Smooth muscle cell (in vitro differentiated cells): Measurements from ENCODE around the gene ATAD3C. TPM values are rescaled to one million over a fixed set of nuclear protein-coding genes. Genes with fewer than 3 reads are reported as not detected.
"Not testable (repeated sequence)": the region's sequence is repeated elsewhere in the genome, so short reads cannot be mapped to it uniquely, and the experiment has no call there.

Source experiments
- DNase-seq: peaks from one replicate; lab custom pipeline; 2025; ENCODE audit not compliant: unreplicated experiment; lab: John Stamatoyannopoulos, UW
- H2AFZ ChIP-seq: fragments of 200-600 bp; sonication (generic); 2 replicates; pipeline ENCODE4 v1.6.0; 2016; ENCODE audit warnings: antibody characterized with exemption, low read depth, mild to moderate bottlenecking
- H3F3A ChIP-seq: fragments of 200-600 bp; sonication (generic); 2 replicates; pipeline ENCODE4 v1.6.0; 2017; ENCODE audit warnings: antibody characterized with exemption, low read depth
- H3K27ac ChIP-seq: fragments of 200-600 bp; sonication (generic); 2 replicates; pipeline ENCODE4 v1.5.1; 2016; ENCODE audit warnings: low read depth, mild to moderate bottlenecking
- H3K27me3 ChIP-seq: fragments of 200-600 bp; sonication (generic); 2 replicates; pipeline ENCODE4 v1.6.1; 2016; ENCODE audit warnings: low read depth, mild to moderate bottlenecking
- H3K36me3 ChIP-seq: fragments of 200-600 bp; sonication (generic); 2 replicates; pipeline ENCODE4 v1.5.1; 2016; ENCODE audit warnings: low read depth
- H3K4me1 ChIP-seq: fragments of 200-600 bp; sonication (generic); 2 replicates; pipeline ENCODE4 v1.5.1; 2016; ENCODE audit warnings: low read depth
- H3K4me2 ChIP-seq: fragments of 200-600 bp; sonication (generic); 2 replicates; pipeline ENCODE4 v1.6.0; 2016; ENCODE audit warnings: mild to moderate bottlenecking
- H3K4me3 ChIP-seq: fragments of 200-600 bp; sonication (generic); 2 replicates; pipeline ENCODE4 v1.5.1; 2016; ENCODE audit warnings: mild to moderate bottlenecking
- H3K79me2 ChIP-seq: fragments of 200-600 bp; sonication (generic); 2 replicates; pipeline ENCODE4 v1.6.0; 2016; ENCODE audit warnings: low read depth, mild to moderate bottlenecking
- H3K9ac ChIP-seq: fragments of 200-600 bp; sonication (generic); 2 replicates; pipeline ENCODE4 v1.6.0; 2016; ENCODE audit warnings: low read depth
- H3K9me3 ChIP-seq: fragments of 200-600 bp; sonication (generic); replicated peaks from 2 replicates; pipeline ENCODE4 v1.5.1; 2016; ENCODE audit warnings: low read depth
- H4K20me1 ChIP-seq: fragments of 200-600 bp; sonication (generic); 2 replicates; pipeline ENCODE4 v1.6.0; 2016; ENCODE audit warnings: low read depth
- CTCF ChIP-seq: fragments of 200-600 bp; sonication (generic); IDR thresholded peaks from 2 replicates; pipeline ENCODE4 v1.5.1; 2017; ENCODE audit warnings: borderline replicate concordance, mild to moderate bottlenecking, antibody characterized with exemption; ENCODE audit not compliant: insufficient read depth, poor library complexity, severe bottlenecking
- WGBS: methylation state at CpG from one replicate; pipeline ENCODE4 v1.1.7; 2016; ENCODE audit warnings: low lambda C conversion rate; 5-methylcytosine and 5-hydroxymethylcytosine counted together
- polyA plus RNA-seq: library from polyadenylated mRNA; unstranded; fragments of >200 nt; fragmentation: Nextera tagmentation; extraction: Ambion mirVana; gene quantifications from 2 replicates; pipeline ENCODE4 v1.2.1, GENCODE V29; 2016
- total RNA-seq: library from RNA; depleted of rRNA; stranded (reverse); fragments of >200 nt; gene quantifications from 2 replicates; pipeline ENCODE4 v1.2.3, GENCODE V29; 2014

The ATAD3C gene
- total and polyA plus RNA-seq, 2 experiments from 2014 or later = 0.09 to 0.86 TPM

GRCh38 chr1:1517973-1518620, 68.6 kb downstream of the ATAD3C start:
- no peaks in the 10 kb centered on the region for H3K4me1 ChIP-seq
- no peak overlapping the region for H3K4me3 ChIP-seq
- no peaks in the 10 kb centered on the region for H3K36me3 ChIP-seq
- no peaks in the 10 kb centered on the region for H3K27me3 ChIP-seq
- H4K20me1 ChIP-seq = no peaks in the 10 kb centered on the region
- H3F3A ChIP-seq = no peaks in the 10 kb centered on the region
- 97% methylated on average over 25 of the region's 28 CpGs for WGBS
- H2AFZ ChIP-seq = no peak overlapping the region
- no peaks in the 10 kb centered on the region for H3K9me3 ChIP-seq
- no peak overlapping the region for H3K27ac ChIP-seq
- no peak overlapping the region for H3K9ac ChIP-seq
- TF ChIP-seq CTCF = no peak
- no peak overlapping the region for H3K4me2 ChIP-seq
- DNase-seq = no peak
- H3K79me2 ChIP-seq = peaks cover 17% of the 10 kb centered on the region

GRCh38 chr1:1518621-1519007, 69.1 kb downstream of the ATAD3C start:
- not testable (repeated sequence) for H3K27ac ChIP-seq, H3K4me2 ChIP-seq, H3K9ac ChIP-seq, H3K4me1 ChIP-seq, H2AFZ ChIP-seq, H4K20me1 ChIP-seq, H3K27me3 ChIP-seq, H3K36me3 ChIP-seq, DNase-seq, H3K9me3 ChIP-seq, H3K4me3 ChIP-seq, H3F3A ChIP-seq
- WGBS = 96% methylated on average over 16 of the region's 19 CpGs
- peaks cover 15% of the 10 kb centered on the region for H3K79me2 ChIP-seq

Other genes starting within 250 kb of the ATAD3C start
- gene TNFRSF18, start 243.1 kb upstream of the ATAD3C start, total RNA-seq = 1.9 and 4.8 TPM in 2 replicates
- gene TNFRSF18, start 243.1 kb upstream of the ATAD3C start, polyA plus RNA-seq = 12.2 and 15.8 TPM in 2 replicates
- gene TNFRSF4, start 235.5 kb upstream of the ATAD3C start, total RNA-seq = 0.54 TPM in 1 of 2 replicates, not detected in the other
- 0.79 TPM in 1 of 2 replicates, not detected in the other for gene TNFRSF4, start 235.5 kb upstream of the ATAD3C start, polyA plus RNA-seq
- gene SDF4, start 217.7 kb upstream of the ATAD3C start, total RNA-seq = 75.0 and 94.9 TPM in 2 replicates
- 263 TPM in 2 replicates for gene SDF4, start 217.7 kb upstream of the ATAD3C start, polyA plus RNA-seq
- gene B3GALT6, start 217.5 kb upstream of the ATAD3C start, total RNA-seq = 12.9 and 15.0 TPM in 2 replicates
- 33.2 and 39.3 TPM in 2 replicates for gene B3GALT6, start 217.5 kb upstream of the ATAD3C start, polyA plus RNA-seq
- gene C1QTNF12, start 203.0 kb upstream of the ATAD3C start, total RNA-seq = 1.8 and 1.9 TPM in 2 replicates
- gene C1QTNF12, start 203.0 kb upstream of the ATAD3C start, polyA plus RNA-seq = 5.4 and 12.3 TPM in 2 replicates
- gene UBE2J2, start 175.8 kb upstream of the ATAD3C start, total RNA-seq = 20.5 and 30.2 TPM in 2 replicates
- gene UBE2J2, start 175.8 kb upstream of the ATAD3C start, polyA plus RNA-seq = 72.9 and 84.0 TPM in 2 replicates
- gene SCNN1D, start 169.3 kb upstream of the ATAD3C start, total RNA-seq = 2.0 and 6.7 TPM in 2 replicates
- gene SCNN1D, start 169.3 kb upstream of the ATAD3C start, polyA plus RNA-seq = 5.0 and 6.9 TPM in 2 replicates
- 29.9 and 33.7 TPM in 2 replicates for gene ACAP3, start 141.8 kb upstream of the ATAD3C start, total RNA-seq
- 63.9 and 72.6 TPM in 2 replicates for gene ACAP3, start 141.8 kb upstream of the ATAD3C start, polyA plus RNA-seq
- 16.7 and 23.6 TPM in 2 replicates for gene PUSL1, start 141.1 kb upstream of the ATAD3C start, total RNA-seq
- 31.4 and 34.1 TPM in 2 replicates for gene PUSL1, start 141.1 kb upstream of the ATAD3C start, polyA plus RNA-seq
- gene INTS11, start 125.0 kb upstream of the ATAD3C start, total RNA-seq = 48.5 and 49.3 TPM in 2 replicates
- 63.1 and 82.1 TPM in 2 replicates for gene INTS11, start 125.0 kb upstream of the ATAD3C start, polyA plus RNA-seq
- 13.8 and 16.2 TPM in 2 replicates for gene CPTP, start 124.9 kb upstream of the ATAD3C start, total RNA-seq
- 32.5 and 34.3 TPM in 2 replicates for gene CPTP, start 124.9 kb upstream of the ATAD3C start, polyA plus RNA-seq
- gene TAS1R3, start 118.4 kb upstream of the ATAD3C start, total RNA-seq = 0.18 and 0.36 TPM in 2 replicates
- 0.39 and 0.79 TPM in 2 replicates for gene TAS1R3, start 118.4 kb upstream of the ATAD3C start, polyA plus RNA-seq
- 28.5 and 37.8 TPM in 2 replicates for gene DVL1, start 100.3 kb upstream of the ATAD3C start, total RNA-seq
- 28.7 and 43.5 TPM in 2 replicates for gene DVL1, start 100.3 kb upstream of the ATAD3C start, polyA plus RNA-seq
- gene MXRA8, start 91.1 kb upstream of the ATAD3C start, total RNA-seq = 240 and 266 TPM in 2 replicates
- 473 and 597 TPM in 2 replicates for gene MXRA8, start 91.1 kb upstream of the ATAD3C start, polyA plus RNA-seq
- 60.1 and 81.8 TPM in 2 replicates for gene AURKAIP1, start 74.5 kb upstream of the ATAD3C start, total RNA-seq
- 214 and 245 TPM in 2 replicates for gene AURKAIP1, start 74.5 kb upstream of the ATAD3C start, polyA plus RNA-seq
- gene CCNL2, start 50.4 kb upstream of the ATAD3C start, total RNA-seq = 172 and 180 TPM in 2 replicates
- 144 and 226 TPM in 2 replicates for gene CCNL2, start 50.4 kb upstream of the ATAD3C start, polyA plus RNA-seq
- gene MRPL20, start 42.4 kb upstream of the ATAD3C start, total RNA-seq = 99.0 and 99.6 TPM in 2 replicates
- 147 and 161 TPM in 2 replicates for gene MRPL20, start 42.4 kb upstream of the ATAD3C start, polyA plus RNA-seq
- gene ANKRD65, start 28.4 kb upstream of the ATAD3C start, total RNA-seq = 5.3 and 10.1 TPM in 2 replicates
- gene ANKRD65, start 28.4 kb upstream of the ATAD3C start, polyA plus RNA-seq = 6.1 and 30.1 TPM in 2 replicates
- 25.1 and 29.5 TPM in 2 replicates for gene VWA1, start 14.0 kb upstream of the ATAD3C start, total RNA-seq
- 79.2 and 156 TPM in 2 replicates for gene VWA1, start 14.0 kb upstream of the ATAD3C start, polyA plus RNA-seq
- gene ATAD3B, start 22.1 kb downstream of the ATAD3C start, total RNA-seq = 6.7 and 8.6 TPM in 2 replicates
- gene ATAD3B, start 22.1 kb downstream of the ATAD3C start, polyA plus RNA-seq = 20.2 and 27.4 TPM in 2 replicates
- gene ATAD3A, start 62.5 kb downstream of the ATAD3C start, total RNA-seq = 14.3 and 16.0 TPM in 2 replicates
- 58.0 and 68.7 TPM in 2 replicates for gene ATAD3A, start 62.5 kb downstream of the ATAD3C start, polyA plus RNA-seq
- gene TMEM240, start 90.9 kb downstream of the ATAD3C start, total RNA-seq = 1.9 and 12.2 TPM in 2 replicates
- 2.7 and 4.0 TPM in 2 replicates for gene TMEM240, start 90.9 kb downstream of the ATAD3C start, polyA plus RNA-seq
- gene SSU72, start 125.2 kb downstream of the ATAD3C start, total RNA-seq = 77.3 and 116 TPM in 2 replicates
- gene SSU72, start 125.2 kb downstream of the ATAD3C start, polyA plus RNA-seq = 223 and 231 TPM in 2 replicates
- 3.3 and 9.1 TPM in 2 replicates for gene FNDC10, start 150.4 kb downstream of the ATAD3C start, total RNA-seq
- 14.2 and 22.5 TPM in 2 replicates for gene FNDC10, start 150.4 kb downstream of the ATAD3C start, polyA plus RNA-seq
- gene MIB2, start 165.8 kb downstream of the ATAD3C start, total RNA-seq = 21.9 and 42.7 TPM in 2 replicates
- 61.2 and 71.2 TPM in 2 replicates for gene MIB2, start 165.8 kb downstream of the ATAD3C start, polyA plus RNA-seq
- gene MMP23B, start 182.5 kb downstream of the ATAD3C start, total RNA-seq = 81.7 and 89.8 TPM in 2 replicates
- 197 and 218 TPM in 2 replicates for gene MMP23B, start 182.5 kb downstream of the ATAD3C start, polyA plus RNA-seq
- gene CDK11B, start 209.3 kb downstream of the ATAD3C start, total RNA-seq = 12.1 and 15.6 TPM in 2 replicates
- gene CDK11B, start 209.3 kb downstream of the ATAD3C start, polyA plus RNA-seq = 13.7 and 21.1 TPM in 2 replicates
- gene SLC35E2B, start 243.1 kb downstream of the ATAD3C start, total RNA-seq = 24.2 and 32.4 TPM in 2 replicates
- 19.7 and 22.6 TPM in 2 replicates for gene SLC35E2B, start 243.1 kb downstream of the ATAD3C start, polyA plus RNA-seq